GM12878 (cell line): Measurements from ENCODE around the gene MIAT. TPM values are rescaled to one million over a fixed set of nuclear protein-coding genes. Genes with fewer than 3 reads are reported as not detected.

Experiments used
- ATAC-seq: fragments of 200-7000 bp; cut with Tn5 transposase; 3 replicates; pipeline ENCODE4 v1.9.1; 2020; ENCODE audit warnings: mild to moderate bottlenecking, moderate library complexity
- BruUV-seq: library from RNA; stranded (reverse); fragments of 400-500 nt; replicated peaks from 2 replicates; lab custom pipeline; 2021; lab: Mats Ljungman, UMichigan
- CTCF ChIA-PET: fragments of 300-600 bp; sonication (Branson Sonifier 250); formaldehyde crosslinking; extraction: SDS; loops from one replicate; lab custom pipeline; 2021; ENCODE audit warnings: inconsistent platforms; lab: Yijun Ruan, JAX
- POLR2A ChIA-PET: fragments of 350-600 bp; formaldehyde crosslinking; extraction: SDS; loops from one replicate; lab custom pipeline; 2021; ENCODE audit warnings: inconsistent platforms; lab: Charles Lee
- RAD21 ChIA-PET: fragments of 300-600 bp; sonication (Branson Sonifier 250); formaldehyde crosslinking; loops from one replicate; lab custom pipeline; 2023; ENCODE audit warnings: antibody characterized with exemption; ENCODE audit not compliant: unreplicated experiment; lab: Charles Lee
- SMC1A ChIA-PET: fragments of 300-600 bp; sonication (Branson Sonifier 250); formaldehyde crosslinking; loops from one replicate; lab custom pipeline; 2023; ENCODE audit not compliant: unreplicated experiment, uncharacterized antibody; lab: Charles Lee
- DNase-seq: peaks from one replicate; pipeline ENCODE4 v3.0.0-alpha.2; 2011; ENCODE audit warnings: low read depth, low spot score
- FAIRE-seq: peaks from 3 replicates; lab custom pipeline; 2011; peaks lifted over from hg19 to GRCh38; lab: Jason Lieb, UNC
- H2AFZ ChIP-seq: 2 replicates; pipeline ENCODE4 v1.6.0; 2011; ENCODE audit warnings: low read depth, low read length, control low read depth; ENCODE audit not compliant: control insufficient read depth
- H3K27ac ChIP-seq: 2 replicates; pipeline ENCODE4 v1.5.1; 2011; ENCODE audit warnings: control low read depth; ENCODE audit not compliant: control insufficient read depth, insufficient read depth
- H3K27me3 ChIP-seq, 2 experiments: replicated peaks in 1 of 2; 2 replicates each; pipeline versions ENCODE4 v1.6.0 to v1.6.1; 2011; ENCODE audit warnings: low read length in 1 of 2; ENCODE audit not compliant: control insufficient read depth in 2 of 2, insufficient read depth in 2 of 2
- H3K36me3 ChIP-seq, 2 experiments: 2 replicates each; pipeline ENCODE4 v1.5.1; 2011; ENCODE audit warnings: low read length in 1 of 2; ENCODE audit not compliant: control insufficient read depth in 2 of 2, insufficient read depth in 2 of 2
- H3K4me1 ChIP-seq: 2 replicates; pipeline ENCODE4 v1.6.1; 2011; ENCODE audit warnings: mild to moderate bottlenecking, low read length, moderate library complexity, mixed read lengths; ENCODE audit not compliant: control insufficient read depth, insufficient read depth
- H3K4me2 ChIP-seq: 2 replicates; pipeline ENCODE4 v1.6.0; 2011; ENCODE audit warnings: control low read depth; ENCODE audit not compliant: control insufficient read depth, insufficient read depth
- H3K4me3 ChIP-seq: fragments of 200-600 bp; sonication (generic); 2 replicates; pipeline ENCODE4 v1.5.1; 2016
- H3K79me2 ChIP-seq: 2 replicates; pipeline ENCODE4 v1.6.0; 2011; ENCODE audit warnings: low read length; ENCODE audit not compliant: control insufficient read depth, insufficient read depth
- H3K9ac ChIP-seq: 2 replicates; pipeline ENCODE4 v1.8.0; 2011; ENCODE audit warnings: low read length, control low read depth, mixed read lengths; ENCODE audit not compliant: control insufficient read depth, insufficient read depth
- H3K9me3 ChIP-seq: replicated peaks from 3 replicates; pipeline ENCODE4 v1.5.1; 2011; ENCODE audit warnings: mild to moderate bottlenecking, low read length; ENCODE audit not compliant: control insufficient read depth, insufficient read depth
- H4K20me1 ChIP-seq: 2 replicates; pipeline ENCODE4 v1.6.0; 2011; ENCODE audit not compliant: control insufficient read depth, insufficient read depth
- BACH1 ChIP-seq: fragments of 450-650 bp; IDR thresholded peaks from 2 replicates; pipeline ENCODE4 v1.6.1; 2017; ENCODE audit warnings: mild to moderate bottlenecking, borderline replicate concordance
- JUND ChIP-seq: IDR thresholded peaks from 2 replicates; pipeline ENCODE4 v1.6.1; 2012; ENCODE audit warnings: low read depth, mild to moderate bottlenecking, low read length, improper control_type of control experiment, moderate library complexity
- POU2F2 ChIP-seq: IDR thresholded peaks from 3 replicates; pipeline ENCODE4 v1.6.1; 2011; ENCODE audit warnings: low read depth, mild to moderate bottlenecking, low read length, borderline replicate concordance
- RAD21 ChIP-seq: IDR thresholded peaks from 2 replicates; pipeline ENCODE4 v1.6.1; 2011; ENCODE audit warnings: mild to moderate bottlenecking, low read depth, low read length, moderate library complexity; ENCODE audit not compliant: insufficient read depth
- SMAD1 ChIP-seq: fragments of 450-650 bp; IDR thresholded peaks from 2 replicates; pipeline ENCODE4 v1.6.1; 2018; ENCODE audit warnings: mild to moderate bottlenecking, low read depth; ENCODE audit not compliant: partially characterized antibody
- ZBED1 ChIP-seq: IDR thresholded peaks from 2 replicates; pipeline ENCODE4 v1.6.1; 2016; ENCODE audit warnings: borderline replicate concordance
- ZBTB40 ChIP-seq: fragments of 450-650 bp; IDR thresholded peaks from 2 replicates; pipeline ENCODE4 v1.6.1; 2016; ENCODE audit warnings: mild to moderate bottlenecking, moderate library complexity, borderline replicate concordance
- WGBS: methylation state at CpG from one replicate; pipeline ENCODE4 v1.1.6; 2016; ENCODE audit warnings: low lambda C conversion rate; ENCODE audit not compliant: insufficient replicate concordance, insufficient coverage; ENCODE audit errors: missing lambda C conversion rate; 5-methylcytosine and 5-hydroxymethylcytosine counted together
- in situ Hi-C: fragments of 300-500 bp; cut with MboI; formaldehyde crosslinking; loops from 9 replicates; pipeline ENCODE4 v1.14.3; 2018; ENCODE audit warnings: mixed read lengths
- intact Hi-C: fragments of 100-400 bp; cut with micrococcal nuclease; formaldehyde crosslinking; loops from one replicate; pipeline ENCODE4 v1.14.2; 2022; ENCODE audit not compliant: unreplicated experiment
- polyA plus RNA-seq, 11 experiments: library from polyadenylated mRNA; depleted of rRNA in 4 of 11; unstranded in 6 of 11; stranded (reverse) in 5 of 11; fragments of >200 nt; fragmentation: Nextera tagmentation in 4 of 11; fragmentation: Illumina TruSeq in 1 of 11; extraction: Ambion mirVana in 4 of 11; extraction: Trizol in 1 of 11; gene quantifications; 1 replicate in 1 of 11; 2 replicates in 10 of 11; pipeline versions ENCODE4 v1.2.1 to v1.2.3, GENCODE V29; 2011 to 2016; ENCODE audit warnings: inconsistent platforms in 2 of 11, missing spikeins in 2 of 11, low read depth in 1 of 11
- total RNA-seq, 4 experiments: library from RNA; depleted of rRNA in 3 of 4; stranded (reverse); fragments of >200 nt in 3 of 4; fragmentation: Illumina TruSeq in 1 of 4; extraction: Trizol in 1 of 4; gene quantifications; 2 replicates each; pipeline versions ENCODE4 v1.2.1 to v1.2.3, GENCODE V29; 2013 to 2021
- TF ChIP-seq, protein P1 (sequence below): fragments of 150-350 bp; IDR thresholded peaks from 2 replicates; pipeline ENCODE4 v1.6.1; 2016; ENCODE audit warnings: low read depth, low read length
- TF ChIP-seq, protein P2 (sequence below): fragments of 150-350 bp; IDR thresholded peaks from 2 replicates; pipeline ENCODE4 v1.6.1; 2014; ENCODE audit warnings: mild to moderate bottlenecking, low read depth, low read length

MIAT gene
- total and polyA plus RNA-seq, 10 of the 15 experiments (the other 5 are each of a cell fraction or from before 2014, with no cell fraction given), result 0.39 to 13.7 (median 4.6) TPM

DNA sequence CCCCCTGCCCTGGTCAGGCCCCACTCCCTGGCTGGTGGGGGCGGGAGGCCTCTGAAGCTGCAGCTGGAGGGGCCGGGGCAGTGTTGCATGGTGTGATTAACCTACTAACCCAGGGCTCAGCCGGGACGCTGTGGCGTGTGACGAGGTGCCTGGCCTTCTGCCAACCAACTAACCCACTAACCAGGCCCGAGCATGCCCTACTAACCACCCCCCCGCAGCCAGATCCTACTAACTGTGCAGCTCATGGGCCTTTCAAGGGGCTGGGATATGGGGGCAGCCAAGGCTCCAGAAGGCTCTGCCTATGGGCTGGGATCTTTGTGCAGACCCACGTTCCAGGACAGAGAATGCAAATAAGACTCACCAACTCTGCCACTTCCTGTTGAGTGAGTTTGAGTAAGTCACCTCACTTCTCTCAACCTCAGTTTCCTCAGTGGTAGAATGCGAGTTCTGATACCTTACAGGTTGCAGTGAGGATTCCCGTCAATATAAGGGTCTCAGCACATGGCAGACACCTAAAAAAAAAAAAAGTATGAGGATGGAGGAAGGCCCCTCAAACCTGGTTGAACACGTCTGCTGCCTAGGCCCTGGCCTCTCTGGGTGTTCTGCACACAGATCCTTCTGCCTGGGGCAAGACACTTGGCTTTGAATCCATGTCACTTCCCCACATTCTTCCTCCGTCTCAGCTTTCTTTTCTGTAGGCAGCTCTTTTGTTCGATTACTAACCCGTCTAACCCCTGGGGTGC, 14.1 kb downstream of the MIAT start:
- no TSS peak for BruUV-seq
- Histone ChIP-seq H3K4me3 (peak overlapping the region; percentile 41; the same call in 1 of the 2 replicates), H3K36me3 (no peaks in the 10 kb centered on the region), H2AFZ (peak overlapping the region; percentile 61), H3K9ac (peak overlapping the region; percentile 98), H3K4me1 (peaks cover 39% of the 10 kb centered on the region), H3K27me3 (no peaks in the 10 kb centered on the region), H3K9me3 (no peaks in the 10 kb centered on the region), H4K20me1 (no peaks in the 10 kb centered on the region), H3K4me2 (peak overlapping the region; percentile 78), H3K27ac (peak overlapping the region; percentile 99), H3K79me2 (peaks cover 32% of the 10 kb centered on the region)
- CTCF ChIA-PET, result interaction anchor here (0.9 to 2.5 kb wide), 4 partner anchors 28 to 211 kb away, joined by 4 to 7 read pairs (median 6); no protein-coding TSS in a partner anchor
- in situ Hi-C loops, result no loop called here
- SMC1A ChIA-PET, result interaction anchor here (0.9 to 1.5 kb wide), 2 partner anchors 38 to 79 kb away, joined by 3 to 7 read pairs; no protein-coding TSS in a partner anchor
- WGBS, result under 1% methylated on average over 15 of the region's 15 CpGs
- FAIRE-seq (peak; percentile 97), DNase-seq (peak; percentile 73), ATAC-seq (peak; percentile 58)
- RAD21 ChIA-PET, result interaction anchor here (0.6 to 1.7 kb wide), 5 partner anchors 10 to 240 kb away, joined by 3 to 6 read pairs (median 4); partner anchors contain the start of genes HPS4 and SRRD
- intact Hi-C loops, result no loop called here
- POLR2A ChIA-PET, result interaction anchor here (0.8 to 1.1 kb wide), 2 partner anchors 189 to 192 kb away, joined by 3 to 4 read pairs; no protein-coding TSS in a partner anchor
- TF ChIP-seq ZBTB40, result no peak
- TF ChIP-seq JUND, result no peak
- no peak for TF ChIP-seq RAD21
- TF ChIP-seq POU2F2, result peak; percentile 82; the same call in 2 of the 3 replicates
- TF ChIP-seq SMAD1, result peak; percentile 94
- TF ChIP-seq, protein P1, sequence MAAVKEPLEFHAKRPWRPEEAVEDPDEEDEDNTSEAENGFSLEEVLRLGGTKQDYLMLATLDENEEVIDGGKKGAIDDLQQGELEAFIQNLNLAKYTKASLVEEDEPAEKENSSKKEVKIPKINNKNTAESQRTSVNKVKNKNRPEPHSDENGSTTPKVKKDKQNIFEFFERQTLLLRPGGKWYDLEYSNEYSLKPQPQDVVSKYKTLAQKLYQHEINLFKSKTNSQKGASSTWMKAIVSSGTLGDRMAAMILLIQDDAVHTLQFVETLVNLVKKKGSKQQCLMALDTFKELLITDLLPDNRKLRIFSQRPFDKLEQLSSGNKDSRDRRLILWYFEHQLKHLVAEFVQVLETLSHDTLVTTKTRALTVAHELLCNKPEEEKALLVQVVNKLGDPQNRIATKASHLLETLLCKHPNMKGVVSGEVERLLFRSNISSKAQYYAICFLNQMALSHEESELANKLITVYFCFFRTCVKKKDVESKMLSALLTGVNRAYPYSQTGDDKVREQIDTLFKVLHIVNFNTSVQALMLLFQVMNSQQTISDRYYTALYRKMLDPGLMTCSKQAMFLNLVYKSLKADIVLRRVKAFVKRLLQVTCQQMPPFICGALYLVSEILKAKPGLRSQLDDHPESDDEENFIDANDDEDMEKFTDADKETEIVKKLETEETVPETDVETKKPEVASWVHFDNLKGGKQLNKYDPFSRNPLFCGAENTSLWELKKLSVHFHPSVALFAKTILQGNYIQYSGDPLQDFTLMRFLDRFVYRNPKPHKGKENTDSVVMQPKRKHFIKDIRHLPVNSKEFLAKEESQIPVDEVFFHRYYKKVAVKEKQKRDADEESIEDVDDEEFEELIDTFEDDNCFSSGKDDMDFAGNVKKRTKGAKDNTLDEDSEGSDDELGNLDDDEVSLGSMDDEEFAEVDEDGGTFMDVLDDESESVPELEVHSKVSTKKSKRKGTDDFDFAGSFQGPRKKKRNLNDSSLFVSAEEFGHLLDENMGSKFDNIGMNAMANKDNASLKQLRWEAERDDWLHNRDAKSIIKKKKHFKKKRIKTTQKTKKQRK, result no peak
- TF ChIP-seq ZBED1, result no peak
- TF ChIP-seq, protein P2, sequence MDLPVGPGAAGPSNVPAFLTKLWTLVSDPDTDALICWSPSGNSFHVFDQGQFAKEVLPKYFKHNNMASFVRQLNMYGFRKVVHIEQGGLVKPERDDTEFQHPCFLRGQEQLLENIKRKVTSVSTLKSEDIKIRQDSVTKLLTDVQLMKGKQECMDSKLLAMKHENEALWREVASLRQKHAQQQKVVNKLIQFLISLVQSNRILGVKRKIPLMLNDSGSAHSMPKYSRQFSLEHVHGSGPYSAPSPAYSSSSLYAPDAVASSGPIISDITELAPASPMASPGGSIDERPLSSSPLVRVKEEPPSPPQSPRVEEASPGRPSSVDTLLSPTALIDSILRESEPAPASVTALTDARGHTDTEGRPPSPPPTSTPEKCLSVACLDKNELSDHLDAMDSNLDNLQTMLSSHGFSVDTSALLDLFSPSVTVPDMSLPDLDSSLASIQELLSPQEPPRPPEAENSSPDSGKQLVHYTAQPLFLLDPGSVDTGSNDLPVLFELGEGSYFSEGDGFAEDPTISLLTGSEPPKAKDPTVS, result no peak
- no peak for TF ChIP-seq BACH1
